Esophagus muscularis mucosa (tissue), 4 donors: ENCODE results near the gene TP53I11.

ENCODE experiments used
- CTCF ChIP-seq, 3 experiments: fragments of 200-600 bp in 2 of 3; fragments of 450-650 bp in 1 of 3; sonication (generic) in 2 of 3; IDR thresholded peaks; one replicate each; pipeline ENCODE4 v1.5.1; 2017 to 2019; ENCODE audit warnings: antibody characterized with exemption in 3 of 3, mild to moderate bottlenecking in 2 of 3, moderate library complexity in 1 of 3
- EP300 ChIP-seq: sonication (generic); formaldehyde crosslinking; IDR thresholded peaks from one replicate; pipeline ENCODE4 v1.6.1; 2017; ENCODE audit warnings: antibody characterized with exemption
- POLR2A ChIP-seq: fragments of 450-650 bp; IDR thresholded peaks from one replicate; pipeline ENCODE4 v1.6.1; 2017; ENCODE audit warnings: antibody characterized with exemption, moderate library complexity, mild to moderate bottlenecking, low read depth
- POLR2AphosphoS5 ChIP-seq, 2 donors: sonication (generic); formaldehyde crosslinking; IDR thresholded peaks; one replicate each; pipeline ENCODE4 v1.6.1; 2017; ENCODE audit warnings: antibody characterized with exemption in 2 of 2

GRCh38 chr11:44901786-44902185, 48.9 kb downstream of the TP53I11 start:
- no peak for TF ChIP-seq POLR2A
- TF ChIP-seq EP300, result no peak
- no peak for TF ChIP-seq CTCF (IDR thresholded peaks at IDR 0.05)
- TF ChIP-seq POLR2AphosphoS5 (IDR thresholded peaks at IDR 0.05), result no peak
